Osteoblast (primary cell): Measurements from ENCODE around the gene CGNL1. TPM values are rescaled to one million over a fixed set of nuclear protein-coding genes. Genes with fewer than 3 reads are reported as not detected.
A peak's percentile ranks its signal among the peaks of the same experiment; 100 is the strongest.

ENCODE experiments used
- DNase-seq: peaks from one replicate; pipeline ENCODE4 v3.0.0; 2011; ENCODE audit warnings: low spot score, mixed read lengths; ENCODE audit not compliant: insufficient read length; ENCODE audit errors: missing footprints
- H2AFZ ChIP-seq: 2 replicates; pipeline ENCODE4 v1.6.0; 2011; ENCODE audit warnings: mild to moderate bottlenecking, low read length
- H3K27ac ChIP-seq: 2 replicates; pipeline ENCODE4 v1.5.1; 2011; ENCODE audit warnings: mild to moderate bottlenecking, low read depth, low read length, moderate library complexity
- H3K27me3 ChIP-seq: 2 replicates; pipeline ENCODE4 v1.6.0; 2012; ENCODE audit warnings: mild to moderate bottlenecking, control low read depth, inconsistent platforms, low read length, moderate library complexity; ENCODE audit not compliant: insufficient read depth
- H3K36me3 ChIP-seq: 2 replicates; pipeline ENCODE4 v1.5.1; 2011; ENCODE audit warnings: mild to moderate bottlenecking, low read length, control low read depth, moderate library complexity; ENCODE audit not compliant: insufficient read depth
- H3K4me1 ChIP-seq: 2 replicates; pipeline ENCODE4 v1.5.1; 2011; ENCODE audit warnings: mild to moderate bottlenecking, low read length, control low read depth, moderate library complexity; ENCODE audit not compliant: insufficient read depth
- H3K4me2 ChIP-seq: 2 replicates; pipeline ENCODE4 v1.6.0; 2011; ENCODE audit warnings: mild to moderate bottlenecking, low read length; ENCODE audit not compliant: insufficient read depth
- H3K4me3 ChIP-seq: fragments of 200-600 bp; sonication (generic); 3 replicates; pipeline ENCODE4 v1.5.1; 2012; ENCODE audit warnings: mild to moderate bottlenecking, low read length, inconsistent platforms; ENCODE audit not compliant: insufficient read depth
- H3K79me2 ChIP-seq: 2 replicates; pipeline ENCODE4 v1.6.0; 2012; ENCODE audit warnings: mild to moderate bottlenecking, low read length, control low read depth, inconsistent platforms; ENCODE audit not compliant: insufficient read depth
- H3K9me3 ChIP-seq: 2 replicates; pipeline ENCODE4 v1.5.1; 2011; ENCODE audit warnings: low read depth, low read length, control low read depth
- H4K20me1 ChIP-seq: 2 replicates; pipeline ENCODE4 v1.6.0; 2012; ENCODE audit warnings: mild to moderate bottlenecking, low read length, control low read depth; ENCODE audit not compliant: insufficient read depth
- total RNA-seq: library from RNA; depleted of rRNA; stranded (reverse); fragments of >200 nt; gene quantifications from 2 replicates; pipeline ENCODE4 v1.2.3, GENCODE V29; 2012
- TF ChIP-seq, protein P1 (sequence below): IDR thresholded peaks from 2 replicates; pipeline ENCODE4 v1.5.1; 2011; ENCODE audit warnings: mild to moderate bottlenecking, low read depth, low read length, moderate library complexity; ENCODE audit errors: extremely low read depth

The CGNL1 gene
- total RNA-seq, 1 donor = 1.1 TPM

DNA sequence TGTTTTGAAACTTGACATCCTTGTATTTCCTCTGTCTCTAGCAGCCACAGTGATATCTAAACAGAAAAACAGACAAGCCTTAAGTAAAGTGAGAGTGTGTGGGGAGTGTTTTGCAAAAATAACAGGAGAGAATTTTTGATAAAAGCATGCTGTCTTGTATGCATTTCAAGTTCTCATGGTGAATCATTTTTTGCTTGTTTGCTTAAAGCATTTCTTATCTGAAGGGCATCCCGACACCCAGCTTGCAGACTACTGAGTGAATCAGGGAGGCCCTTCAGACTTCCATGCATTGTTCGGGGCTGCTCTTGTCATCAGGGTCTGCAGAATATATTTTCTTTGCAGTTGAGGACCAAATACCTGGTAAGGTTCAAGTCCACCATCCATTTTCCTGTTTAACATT, 8.5 kb downstream of the CGNL1 start:
- Histone ChIP-seq H3K27me3 (peaks cover 40% of the 10 kb centered on the region), H3K4me1 (peaks cover 2% of the 10 kb centered on the region), H3K4me2 (no peak overlapping the region), H3K79me2 (no peaks in the 10 kb centered on the region), H3K4me3 (no peak overlapping the region), H3K36me3 (no peaks in the 10 kb centered on the region), H3K9me3 (no peaks in the 10 kb centered on the region), H3K27ac (no peak overlapping the region), H4K20me1 (no peaks in the 10 kb centered on the region), H2AFZ (no peak overlapping the region)
- TF ChIP-seq, protein P1, sequence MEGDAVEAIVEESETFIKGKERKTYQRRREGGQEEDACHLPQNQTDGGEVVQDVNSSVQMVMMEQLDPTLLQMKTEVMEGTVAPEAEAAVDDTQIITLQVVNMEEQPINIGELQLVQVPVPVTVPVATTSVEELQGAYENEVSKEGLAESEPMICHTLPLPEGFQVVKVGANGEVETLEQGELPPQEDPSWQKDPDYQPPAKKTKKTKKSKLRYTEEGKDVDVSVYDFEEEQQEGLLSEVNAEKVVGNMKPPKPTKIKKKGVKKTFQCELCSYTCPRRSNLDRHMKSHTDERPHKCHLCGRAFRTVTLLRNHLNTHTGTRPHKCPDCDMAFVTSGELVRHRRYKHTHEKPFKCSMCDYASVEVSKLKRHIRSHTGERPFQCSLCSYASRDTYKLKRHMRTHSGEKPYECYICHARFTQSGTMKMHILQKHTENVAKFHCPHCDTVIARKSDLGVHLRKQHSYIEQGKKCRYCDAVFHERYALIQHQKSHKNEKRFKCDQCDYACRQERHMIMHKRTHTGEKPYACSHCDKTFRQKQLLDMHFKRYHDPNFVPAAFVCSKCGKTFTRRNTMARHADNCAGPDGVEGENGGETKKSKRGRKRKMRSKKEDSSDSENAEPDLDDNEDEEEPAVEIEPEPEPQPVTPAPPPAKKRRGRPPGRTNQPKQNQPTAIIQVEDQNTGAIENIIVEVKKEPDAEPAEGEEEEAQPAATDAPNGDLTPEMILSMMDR = no peak
- DNase-seq = peak; percentile 87

DNA sequence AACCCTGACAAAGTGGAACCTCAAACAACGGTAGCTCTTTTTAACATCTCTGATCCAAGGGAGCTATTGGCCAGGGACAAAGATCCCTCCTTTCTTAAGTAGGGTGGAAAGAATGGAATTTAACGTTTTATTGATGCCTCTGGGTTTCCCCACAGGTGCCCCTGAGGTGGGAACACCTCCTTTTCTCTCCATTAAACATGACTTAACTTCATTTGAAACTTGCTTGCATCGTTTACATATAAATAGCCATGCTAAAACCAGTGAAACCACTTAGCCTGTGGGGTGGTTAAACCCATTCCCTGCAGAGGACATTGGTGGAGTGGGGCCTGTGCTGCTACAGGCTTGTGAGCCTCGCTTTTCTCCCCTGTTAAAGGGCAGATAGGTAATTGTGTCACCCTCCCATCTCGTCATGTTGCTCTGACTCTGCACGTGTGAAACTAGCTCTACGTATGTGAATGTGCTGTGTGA, 9.7 kb downstream of the CGNL1 start:
- TF ChIP-seq, protein P1 = no peak
- Histone ChIP-seq H3K36me3 (no peaks in the 10 kb centered on the region), H3K79me2 (no peaks in the 10 kb centered on the region), H3K4me3 (no peak overlapping the region), H4K20me1 (no peaks in the 10 kb centered on the region), H3K4me1 (peaks cover 2% of the 10 kb centered on the region), H3K9me3 (no peaks in the 10 kb centered on the region), H3K27ac (no peak overlapping the region), H3K27me3 (peaks cover 30% of the 10 kb centered on the region), H3K4me2 (no peak overlapping the region), H2AFZ (no peak overlapping the region)
- no peak for DNase-seq

DNA sequence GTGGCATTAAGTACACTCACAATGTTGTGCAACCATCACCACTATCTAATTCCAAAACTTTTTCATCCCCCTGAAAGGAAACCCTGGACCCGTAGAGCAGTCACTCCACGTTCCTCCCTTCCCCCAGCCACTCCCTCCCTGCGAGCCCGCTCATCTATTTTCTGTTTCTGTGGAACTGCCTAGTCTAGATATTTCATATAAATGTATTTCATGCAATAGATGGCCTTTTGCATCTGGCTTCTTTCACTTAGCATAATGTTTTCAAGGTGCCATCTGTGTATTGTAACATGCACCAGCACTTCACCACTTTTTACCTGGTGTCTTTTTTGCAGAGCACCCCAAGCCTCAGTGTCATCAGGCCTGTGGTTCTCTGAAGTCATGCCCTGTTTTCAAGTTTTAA, 10.7 kb downstream of the CGNL1 start:
- no peak overlapping the region for H3K4me3 ChIP-seq
- peaks cover 2% of the 10 kb centered on the region for H3K4me1 ChIP-seq
- TF ChIP-seq, protein P1 = no peak
- H3K36me3 ChIP-seq = no peaks in the 10 kb centered on the region
- no peak overlapping the region for H3K4me2 ChIP-seq
- no peak overlapping the region for H2AFZ ChIP-seq
- H3K27me3 ChIP-seq = peaks cover 21% of the 10 kb centered on the region
- DNase-seq = no peak
- H3K27ac ChIP-seq = no peak overlapping the region
- H3K9me3 ChIP-seq = no peaks in the 10 kb centered on the region
- no peaks in the 10 kb centered on the region for H3K79me2 ChIP-seq
- no peaks in the 10 kb centered on the region for H4K20me1 ChIP-seq

DNA sequence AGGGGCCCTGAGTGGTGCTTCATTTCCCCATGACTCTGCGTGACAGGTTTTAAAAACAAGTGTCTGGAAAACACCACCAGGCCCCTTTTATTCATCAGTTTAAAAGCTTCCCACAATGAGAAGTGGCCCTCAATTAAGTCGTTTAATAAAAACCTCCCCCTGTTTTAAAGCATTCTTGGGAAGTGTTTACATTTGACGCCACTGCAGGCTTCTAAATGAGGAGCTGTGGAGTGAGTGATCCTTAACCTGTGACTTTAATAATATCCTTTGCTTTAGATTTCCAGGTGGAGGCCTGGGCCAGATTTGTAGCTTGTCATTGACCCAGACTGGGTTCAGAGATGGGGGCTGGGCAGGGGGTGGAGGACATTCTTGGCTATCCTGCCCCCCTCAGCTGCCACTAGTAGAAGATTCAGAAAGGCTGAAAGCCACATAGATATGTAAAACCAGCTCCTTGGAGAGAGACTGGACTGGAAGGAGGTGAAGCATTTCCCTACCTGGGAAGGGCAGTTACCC, 11.3 kb downstream of the CGNL1 start:
- TF ChIP-seq, protein P1 = no peak

More for the DNA sequence above, 11.3 kb downstream of the CGNL1 start:
- H2AFZ ChIP-seq = no peak overlapping the region
- H3K27me3 ChIP-seq = peaks cover 18% of the 10 kb centered on the region
- H3K9me3 ChIP-seq = no peaks in the 10 kb centered on the region
- H3K4me2 ChIP-seq = no peak overlapping the region
- no peak for DNase-seq
- no peaks in the 10 kb centered on the region for H3K79me2 ChIP-seq
- no peaks in the 10 kb centered on the region for H4K20me1 ChIP-seq
- H3K36me3 ChIP-seq = no peaks in the 10 kb centered on the region
- no peak overlapping the region for H3K27ac ChIP-seq
- H3K4me1 ChIP-seq = peaks cover 2% of the 10 kb centered on the region
- no peak overlapping the region for H3K4me3 ChIP-seq
